RPMI8226 (cell line): Measurements from ENCODE around the gene FCRLA.

ENCODE experiments used
- DNase-seq: peaks from one replicate; pipeline ENCODE4 v3.0.0-alpha.2; 2015

The FCRLA gene

GRCh38 chr1:161735837-161736236 lies 28.8 kb downstream of the FCRLA start:
- DNase-seq, result no peak

DNA sequence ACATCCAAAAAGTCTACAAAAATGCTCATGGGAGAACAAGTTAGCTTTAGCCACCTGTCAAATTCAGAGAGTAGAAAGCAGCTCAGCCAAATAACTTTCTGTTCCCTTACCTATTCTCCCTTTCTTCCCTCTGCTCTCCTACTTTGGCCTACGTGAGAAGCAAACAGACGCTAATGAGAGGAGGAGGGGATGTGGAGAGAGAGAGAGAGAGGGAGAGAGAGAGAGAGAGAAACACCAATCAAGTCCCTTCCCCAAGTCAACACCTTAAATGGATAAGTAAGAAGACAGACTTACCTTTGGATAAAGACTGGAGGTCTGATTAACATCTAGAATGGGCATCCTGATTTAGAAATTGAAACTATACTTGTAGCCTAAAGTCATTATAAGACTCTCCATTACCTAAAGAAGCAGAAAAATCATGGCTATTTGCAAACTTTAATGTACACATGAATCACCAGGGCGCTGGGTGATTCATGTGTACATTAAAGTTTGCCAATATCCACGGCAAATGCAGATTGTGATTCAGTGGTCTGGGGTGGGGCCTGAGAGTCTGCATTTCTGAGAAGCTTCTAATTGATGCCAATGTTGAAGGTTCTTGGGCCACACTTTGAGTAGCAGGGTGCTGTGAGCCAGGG lies 29.4 kb downstream of the FCRLA start:
- DNase-seq, result no peak

DNA sequence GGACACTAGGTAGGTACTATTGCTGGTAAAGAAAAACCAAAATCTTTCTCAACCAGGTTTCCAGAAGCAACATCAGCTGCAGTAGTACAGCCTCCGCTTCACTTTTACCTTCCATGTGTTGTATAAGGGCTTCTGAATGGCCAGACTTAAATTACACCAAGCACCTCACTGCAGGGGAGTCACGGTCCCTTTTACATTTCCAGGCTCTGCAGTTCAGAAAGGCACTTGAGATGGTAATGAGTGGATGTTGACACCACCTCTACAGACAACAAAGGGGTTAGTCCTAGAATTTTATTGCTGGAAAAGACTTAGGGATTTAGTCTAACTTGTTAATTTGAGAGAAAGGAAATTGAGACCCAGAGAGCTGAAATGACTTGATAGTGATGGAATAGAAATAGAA lies 30.6 kb downstream of the FCRLA start:
- DNase-seq, result no peak

DNA sequence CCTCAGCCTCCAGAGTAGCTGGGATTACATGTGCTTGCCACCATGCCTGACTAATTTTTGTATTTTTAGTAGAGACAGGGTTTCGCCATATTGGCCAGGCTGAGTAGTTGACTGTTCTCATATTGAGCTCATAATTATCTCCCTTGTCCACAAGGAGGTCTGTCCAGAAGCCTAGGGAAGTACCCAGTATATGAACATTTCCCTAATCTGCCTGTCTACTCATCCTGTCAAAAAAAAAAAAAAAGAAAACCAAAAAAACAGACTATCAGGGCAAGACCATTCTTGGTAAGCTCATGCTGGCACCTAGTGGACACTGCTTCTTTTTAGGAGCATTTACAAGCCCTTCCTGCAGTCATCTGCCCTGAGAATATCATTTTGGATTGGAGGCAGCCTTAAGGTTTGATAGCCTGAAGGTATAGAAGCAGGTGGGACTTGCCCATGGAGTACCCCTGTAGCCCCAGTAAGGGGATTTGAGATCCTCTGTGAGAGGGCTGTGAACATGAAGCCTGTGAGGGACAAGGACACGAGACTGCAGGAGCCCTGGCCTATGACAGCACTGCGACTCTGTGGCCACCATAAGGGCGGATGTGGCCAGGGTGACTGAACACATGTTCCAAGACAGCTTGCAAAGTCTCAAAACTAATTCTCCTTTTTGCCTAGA lies 31.7 kb downstream of the FCRLA start:
- DNase-seq, result peak; percentile 73

DNA sequence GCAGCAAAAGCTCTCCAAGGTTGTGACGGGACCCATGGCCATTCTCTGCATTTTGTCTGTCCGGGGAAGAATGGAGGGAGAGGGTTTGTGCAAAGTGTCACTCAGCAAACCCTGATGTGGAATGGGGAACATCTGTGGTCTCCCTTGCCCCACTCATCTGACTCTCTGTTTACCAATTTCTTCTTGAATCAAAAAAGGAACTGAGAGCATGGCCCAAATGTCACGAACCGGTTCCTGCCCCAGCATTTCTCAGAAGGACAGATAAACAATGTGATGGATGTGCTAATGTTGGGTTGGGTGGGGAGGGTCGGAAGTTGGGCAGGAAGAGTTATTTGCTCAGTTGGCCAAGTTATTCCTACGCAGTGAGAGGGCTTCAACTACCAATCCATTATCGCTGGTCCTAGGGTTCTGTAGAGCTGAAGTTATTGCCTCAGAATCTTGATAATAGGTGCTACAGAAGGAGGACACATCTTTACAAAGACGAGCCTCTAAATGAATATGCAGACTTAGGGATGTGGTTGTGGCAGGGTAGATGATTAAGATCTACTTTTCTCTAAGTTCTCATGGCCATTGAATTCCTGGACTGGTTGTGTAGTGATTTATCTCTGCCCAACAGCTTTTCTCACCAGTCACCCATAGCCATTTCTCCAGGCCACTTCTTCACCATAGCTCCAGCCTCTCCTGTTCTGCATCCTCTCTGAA lies 33.0 kb downstream of the FCRLA start:
- peak; percentile 30 for DNase-seq

DNA sequence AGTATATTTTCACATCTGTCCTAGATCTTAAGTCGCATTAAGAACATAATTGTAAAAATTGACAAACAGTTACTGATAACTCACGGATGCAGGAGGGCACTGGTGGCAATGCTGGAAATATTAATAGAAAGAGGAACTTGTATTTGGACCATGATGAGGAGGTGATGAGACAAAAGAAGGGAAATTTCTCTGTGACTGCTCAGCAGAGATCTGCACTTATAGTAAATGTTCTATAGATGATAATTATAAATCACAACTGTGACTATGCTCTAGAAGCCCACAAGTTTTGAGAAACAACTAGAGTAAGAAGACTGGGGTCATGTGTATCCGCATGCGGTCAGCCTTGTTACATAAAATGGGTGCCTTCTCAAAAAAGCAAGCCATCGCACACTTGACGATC lies 33.9 kb downstream of the FCRLA start:
- DNase-seq, result no peak

DNA sequence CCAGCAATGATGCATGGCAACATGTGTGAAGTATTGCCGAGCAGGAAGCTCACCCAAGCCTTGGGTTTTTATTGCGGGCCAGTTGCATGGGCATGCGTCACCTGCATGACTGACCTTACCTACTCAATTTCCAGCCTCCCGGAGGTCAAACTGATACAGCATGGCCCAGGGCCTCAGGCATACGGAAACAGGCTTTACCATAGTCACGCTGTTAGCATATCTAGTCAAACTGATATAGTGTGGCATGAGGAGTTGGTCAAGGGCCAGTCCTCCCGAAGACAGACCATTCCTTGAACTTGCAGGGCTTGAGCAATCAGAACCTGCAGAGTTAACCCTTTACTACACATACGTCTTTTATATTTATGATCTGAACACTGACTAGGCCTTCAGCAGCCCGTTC lies 36.2 kb downstream of the FCRLA start:
- DNase-seq, result no peak

- no peak for DNase-seq
Observed at GRCh38 chr1:161747801-161748200, 40.8 kb downstream of the FCRLA start.

GRCh38 chr1:161749509-161750407 lies 42.7 kb downstream of the FCRLA start, which contains the start of gene DUSP12:
DUSP12 (plus strand) TSS chr1:161749786; CDS start chr1:161749802, 16 bp downstream.
- DNase-seq, result peak; percentile 97

DNA sequence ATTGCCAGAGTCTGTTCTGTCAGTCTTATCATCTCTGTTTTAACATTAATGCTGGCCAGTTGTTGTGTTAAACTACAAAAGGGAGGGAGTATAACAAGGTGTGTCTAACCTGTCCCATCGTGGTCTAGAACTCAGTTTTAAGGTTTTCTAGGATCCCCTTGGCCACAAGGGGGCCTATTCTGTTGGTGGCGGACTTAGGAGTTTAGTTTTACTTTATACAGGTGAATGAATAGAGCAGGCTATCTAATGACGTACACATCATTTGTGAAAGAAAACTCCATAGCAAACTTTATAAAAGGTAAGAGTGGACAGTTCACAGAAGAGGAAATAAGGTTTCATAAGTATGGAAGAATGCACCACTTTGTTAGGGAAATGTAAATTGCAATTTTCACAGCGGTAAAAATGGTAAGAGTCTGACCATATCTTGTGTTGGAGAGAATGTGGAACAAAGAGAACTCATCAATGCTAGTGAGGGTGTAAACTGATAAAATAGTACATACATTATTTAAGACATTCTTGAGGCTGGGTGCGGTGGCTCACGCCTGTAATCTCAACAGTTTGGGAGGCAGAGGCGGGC lies 56.6 kb downstream of the FCRLA start:
- peak; percentile 61 for DNase-seq
